SK-N-SH (cell line): ENCODE data around the gene HEBP1. TPM values are rescaled to one million over a fixed set of nuclear protein-coding genes. Genes with fewer than 3 reads are reported as not detected.

Experiments used
- CTCF ChIA-PET: fragments of 300-600, 350-600 bp; formaldehyde crosslinking; extraction: SDS; loops from one replicate; lab custom pipeline; 2021; lab: Yijun Ruan, JAX
- POLR2A ChIA-PET: fragments of 350-600 bp; sonication (Branson Sonifier 250); formaldehyde crosslinking; extraction: SDS; loops from one replicate; lab custom pipeline; 2020; ENCODE audit warnings: antibody characterized with exemption, inconsistent platforms; lab: Yijun Ruan, JAX
- DNase-seq: peaks from one replicate; pipeline ENCODE4 v3.0.0; 2012
- H2AFZ ChIP-seq: fragments of 200-600 bp; sonication (generic); 2 replicates; pipeline ENCODE4 v1.8.1; 2016; ENCODE audit warnings: antibody characterized with exemption, mild to moderate bottlenecking, low read depth
- H3F3A ChIP-seq: fragments of 200-600 bp; sonication (generic); replicated peaks from 2 replicates; pipeline ENCODE3; 2016; ENCODE audit warnings: antibody characterized with exemption, mild to moderate bottlenecking; ENCODE audit not compliant: insufficient read depth
- H3K27ac ChIP-seq, 2 experiments: fragments of 200-500 bp in 1 of 2; fragments of 200-600 bp in 1 of 2; sonication (Bioruptor generic) in 1 of 2; sonication (generic), shearing (Covaris generic) in 1 of 2; 2 replicates each; pipeline versions ENCODE4 v1.5.1 to v1.6.1; 2014 to 2016; ENCODE audit warnings: low read depth in 2 of 2, inconsistent platforms in 1 of 2, low read length in 1 of 2, mild to moderate bottlenecking in 1 of 2, mixed read lengths in 1 of 2
- H3K27me3 ChIP-seq: fragments of 200-600 bp; sonication (generic), shearing (Covaris generic); 2 replicates; pipeline ENCODE4 v1.6.1; 2016; ENCODE audit warnings: mixed run types; ENCODE audit not compliant: insufficient read depth
- H3K36me3 ChIP-seq, 2 experiments: fragments of 200-500 bp in 1 of 2; fragments of 200-600 bp in 1 of 2; sonication (Bioruptor generic) in 1 of 2; sonication (generic) in 1 of 2; replicated peaks in 1 of 2; 2 replicates each; pipeline versions ENCODE3 to v1.5.1; 2014 to 2016; ENCODE audit warnings: low read length in 1 of 2, mild to moderate bottlenecking in 1 of 2; ENCODE audit not compliant: insufficient read depth in 2 of 2, control insufficient read depth in 1 of 2
- H3K4me1 ChIP-seq, 2 experiments: fragments of 200-500 bp in 1 of 2; fragments of 200-600 bp in 1 of 2; sonication (Bioruptor generic) in 1 of 2; sonication (generic), shearing (Covaris generic) in 1 of 2; 2 replicates each; pipeline versions ENCODE4 v1.5.1 to v1.6.1; 2014 to 2016; ENCODE audit warnings: low read depth in 1 of 2, low read length in 1 of 2, mixed run types in 1 of 2; ENCODE audit not compliant: insufficient read depth in 2 of 2, control insufficient read depth in 1 of 2
- H3K4me2 ChIP-seq: fragments of 200-600 bp; sonication (generic), shearing (Covaris generic); 2 replicates; pipeline ENCODE4 v1.6.1; 2017; ENCODE audit warnings: mixed run types
- H3K4me3 ChIP-seq, 2 experiments: fragments of 200-500 bp in 1 of 2; fragments of 200-600 bp in 1 of 2; sonication (Bioruptor generic) in 1 of 2; sonication (generic), shearing (Covaris generic) in 1 of 2; 2 replicates each; pipeline versions ENCODE4 v1.5.1 to v1.8.1; 2014 to 2016; ENCODE audit warnings: low read depth in 2 of 2, inconsistent platforms in 1 of 2, low read length in 1 of 2, mild to moderate bottlenecking in 1 of 2, mixed read lengths in 1 of 2, moderate library complexity in 1 of 2
- H3K79me2 ChIP-seq: fragments of 200-600 bp; sonication (generic); 2 replicates; pipeline ENCODE4 v1.8.1; 2017; ENCODE audit warnings: mild to moderate bottlenecking; ENCODE audit not compliant: insufficient read depth
- H3K9ac ChIP-seq: fragments of 200-600 bp; sonication (generic); 2 replicates; pipeline ENCODE4 v1.6.1; 2017; ENCODE audit warnings: mixed run types
- H3K9me2 ChIP-seq: fragments of 200-600 bp; sonication (generic); 2 replicates; pipeline ENCODE4 v1.6.1; 2017; ENCODE audit warnings: mixed run types
- H3K9me3 ChIP-seq: fragments of 200-600 bp; sonication (generic); 2 replicates; pipeline ENCODE4 v1.6.1; 2017; ENCODE audit warnings: mixed run types, mild to moderate bottlenecking, moderate library complexity
- H4K20me1 ChIP-seq: fragments of 200-600 bp; sonication (generic); 2 replicates; pipeline ENCODE4 v1.6.1; 2017; ENCODE audit warnings: mild to moderate bottlenecking, mixed run types; ENCODE audit not compliant: insufficient read depth
- GABPA ChIP-seq: IDR thresholded peaks from 2 replicates; pipeline ENCODE4 v1.4.0; 2012; ENCODE audit warnings: low read depth, mild to moderate bottlenecking
- GATA2 ChIP-seq: sonication (generic); formaldehyde crosslinking; IDR thresholded peaks from 2 replicates; pipeline ENCODE4 v1.5.0; 2020; ENCODE audit warnings: mild to moderate bottlenecking, missing genetic modification reagents
- MEF2A ChIP-seq: IDR thresholded peaks from 2 replicates; pipeline ENCODE4 v1.4.0; 2012; ENCODE audit warnings: low read depth, borderline replicate concordance
- POLR2AphosphoS5 ChIP-seq: IDR thresholded peaks from 2 replicates; pipeline ENCODE4 v1.6.1; 2012; ENCODE audit warnings: low read depth, low read length
- RCOR1 ChIP-seq: fragments of 150-350 bp; IDR thresholded peaks from 2 replicates; pipeline ENCODE4 v1.6.1; 2017; ENCODE audit warnings: antibody characterized with exemption, low read length
- RFX5 ChIP-seq: IDR thresholded peaks from 2 replicates; pipeline ENCODE4 v1.6.1; 2012; ENCODE audit warnings: mild to moderate bottlenecking, improper control_type of control experiment, low read length
- RXRA ChIP-seq: IDR thresholded peaks from 2 replicates; pipeline ENCODE4 v1.4.0; 2012; ENCODE audit warnings: low read depth, mild to moderate bottlenecking, borderline replicate concordance
- SMC3 ChIP-seq: IDR thresholded peaks from 2 replicates; pipeline ENCODE4 v1.6.1; 2012; ENCODE audit warnings: low read depth, low read length, improper control_type of control experiment
- TCF12 ChIP-seq: IDR thresholded peaks from 2 replicates; pipeline ENCODE4 v1.4.0; 2012
- TEAD4 ChIP-seq: IDR thresholded peaks from 2 replicates; pipeline ENCODE4 v1.4.0; 2012; ENCODE audit warnings: mild to moderate bottlenecking, borderline replicate concordance; ENCODE audit not compliant: insufficient read depth
- WGBS: methylation state at CpG from one replicate; pipeline ENCODE4 v1.1.6; 2017; ENCODE audit warnings: low lambda C conversion rate; 5-methylcytosine and 5-hydroxymethylcytosine counted together
- polyA plus RNA-seq, 3 experiments: library from polyadenylated mRNA; depleted of rRNA; stranded (reverse); fragments of >200 nt; gene quantifications; 2 replicates each; pipeline ENCODE4 v1.2.3, GENCODE V29; 2012
- TF ChIP-seq, protein P1 (sequence below): IDR thresholded peaks from 2 replicates; pipeline ENCODE4; 2012
- TF ChIP-seq, protein P2 (sequence below): IDR thresholded peaks from 2 replicates; pipeline ENCODE4 v1.6.1; 2012; ENCODE audit warnings: mild to moderate bottlenecking, low read depth, low read length, moderate library complexity
- TF ChIP-seq, protein P3 (sequence below): fragments of 150-350 bp; IDR thresholded peaks from 2 replicates; pipeline ENCODE4 v1.6.1; 2016; ENCODE audit warnings: mild to moderate bottlenecking, low read depth, low read length
- TF ChIP-seq, protein P4 (sequence below): IDR thresholded peaks from 2 replicates; pipeline ENCODE4 v1.4.0; 2012; ENCODE audit warnings: low read depth, borderline replicate concordance
- TF ChIP-seq, protein P5 (sequence below): fragments of 200-600 bp; sonication (generic); IDR thresholded peaks from 2 replicates; pipeline ENCODE4 v1.6.1; 2017; ENCODE audit warnings: antibody characterized with exemption, mild to moderate bottlenecking, moderate library complexity
- TF ChIP-seq, protein P6 (sequence below): IDR thresholded peaks from 2 replicates; pipeline ENCODE4 v1.4.0; 2012; ENCODE audit warnings: low read depth
- TF ChIP-seq, protein P7 (sequence below): fragments of 150-350 bp; IDR thresholded peaks from 2 replicates; pipeline ENCODE4 v1.6.1; 2017; ENCODE audit warnings: antibody characterized with exemption, low read length, low read depth, borderline replicate concordance

Gene HEBP1
- polyA plus RNA-seq, 1 of the 3 experiments (the other 2 are of a cell fraction) = 17.9 TPM

DNA sequence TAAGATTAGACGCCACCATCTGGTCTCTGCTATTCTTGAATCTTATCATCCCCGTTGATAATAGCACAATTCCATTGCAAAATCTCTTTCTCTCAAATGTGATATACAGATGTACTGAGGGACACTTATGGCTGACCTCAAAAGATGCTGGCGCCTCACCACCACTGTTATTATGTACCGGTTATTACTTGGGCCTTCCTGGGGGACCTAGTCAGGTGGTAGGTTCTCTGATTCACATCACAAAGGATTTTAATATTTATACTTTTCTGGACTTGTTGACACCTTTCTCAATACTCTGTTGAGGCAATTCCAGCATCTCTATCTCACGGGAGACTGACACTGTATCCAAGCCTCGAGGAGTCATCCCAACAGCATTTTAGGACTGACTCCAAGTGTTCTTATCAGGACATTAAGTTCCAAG, 22.8 kb upstream of the HEBP1 start:
- Histone ChIP-seq H2AFZ (no peak overlapping the region), H3K27me3 (no peaks in the 10 kb centered on the region; the same call in 1 of the 2 replicates), H3K9ac (no peak overlapping the region), H3K27ac (no peak overlapping the region), H3F3A (no peaks in the 10 kb centered on the region), H3K4me2 (no peak overlapping the region), H3K4me1 (no peaks in the 10 kb centered on the region), H3K36me3 (no peaks in the 10 kb centered on the region), H3K4me3 (no peak overlapping the region), H3K79me2 (no peaks in the 10 kb centered on the region), H3K9me3 (no peaks in the 10 kb centered on the region), H4K20me1 (no peaks in the 10 kb centered on the region), H3K9me2 (no peaks in the 10 kb centered on the region)
- no peak for DNase-seq
- 71% methylated on average over 6 of the region's 6 CpGs for WGBS
- TF ChIP-seq, protein P1, sequence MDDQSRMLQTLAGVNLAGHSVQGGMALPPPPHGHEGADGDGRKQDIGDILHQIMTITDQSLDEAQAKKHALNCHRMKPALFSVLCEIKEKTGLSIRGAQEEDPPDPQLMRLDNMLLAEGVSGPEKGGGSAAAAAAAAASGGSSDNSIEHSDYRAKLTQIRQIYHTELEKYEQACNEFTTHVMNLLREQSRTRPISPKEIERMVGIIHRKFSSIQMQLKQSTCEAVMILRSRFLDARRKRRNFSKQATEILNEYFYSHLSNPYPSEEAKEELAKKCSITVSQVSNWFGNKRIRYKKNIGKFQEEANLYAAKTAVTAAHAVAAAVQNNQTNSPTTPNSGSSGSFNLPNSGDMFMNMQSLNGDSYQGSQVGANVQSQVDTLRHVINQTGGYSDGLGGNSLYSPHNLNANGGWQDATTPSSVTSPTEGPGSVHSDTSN = no peak
- POLR2A ChIA-PET = no interaction called here
- CTCF ChIA-PET = no interaction called here

DNA sequence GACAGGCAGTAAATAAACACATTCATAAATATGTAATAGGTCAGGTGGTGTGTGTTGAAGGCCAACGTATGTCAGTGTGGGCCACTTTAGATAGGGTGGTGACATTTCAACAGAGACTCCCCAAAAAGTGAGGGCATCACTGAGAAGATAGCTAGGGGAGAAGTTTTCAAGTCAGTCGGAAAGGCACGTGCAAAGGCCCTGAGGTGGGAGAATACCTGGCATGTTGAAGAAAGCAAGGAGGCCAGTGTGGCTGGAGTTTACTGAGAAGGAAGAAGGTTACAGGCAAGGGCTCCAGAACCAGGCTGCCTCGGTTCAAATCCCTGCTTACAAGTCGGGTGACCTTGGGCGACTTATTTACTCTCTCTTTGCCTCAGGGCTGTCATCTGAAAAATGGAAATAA, 11.0 kb upstream of the HEBP1 start:
- no peak for DNase-seq
- Histone ChIP-seq H3K9me3 (no peaks in the 10 kb centered on the region), H3K4me1 (no peaks in the 10 kb centered on the region), H3K4me3 (no peak overlapping the region), H3F3A (no peaks in the 10 kb centered on the region), H2AFZ (no peak overlapping the region), H3K27me3 (no peaks in the 10 kb centered on the region), H3K36me3 (no peaks in the 10 kb centered on the region), H3K4me2 (no peak overlapping the region), H3K9me2 (no peaks in the 10 kb centered on the region), H4K20me1 (no peaks in the 10 kb centered on the region), H3K79me2 (no peaks in the 10 kb centered on the region), H3K27ac (no peak overlapping the region), H3K9ac (no peak overlapping the region)
- CTCF ChIA-PET = no interaction called here
- 75% methylated on average over 6 of the region's 6 CpGs for WGBS
- POLR2A ChIA-PET = no interaction called here
- TF ChIP-seq RFX5 = no peak
- TF ChIP-seq GABPA = no peak
- TF ChIP-seq, protein P2, sequence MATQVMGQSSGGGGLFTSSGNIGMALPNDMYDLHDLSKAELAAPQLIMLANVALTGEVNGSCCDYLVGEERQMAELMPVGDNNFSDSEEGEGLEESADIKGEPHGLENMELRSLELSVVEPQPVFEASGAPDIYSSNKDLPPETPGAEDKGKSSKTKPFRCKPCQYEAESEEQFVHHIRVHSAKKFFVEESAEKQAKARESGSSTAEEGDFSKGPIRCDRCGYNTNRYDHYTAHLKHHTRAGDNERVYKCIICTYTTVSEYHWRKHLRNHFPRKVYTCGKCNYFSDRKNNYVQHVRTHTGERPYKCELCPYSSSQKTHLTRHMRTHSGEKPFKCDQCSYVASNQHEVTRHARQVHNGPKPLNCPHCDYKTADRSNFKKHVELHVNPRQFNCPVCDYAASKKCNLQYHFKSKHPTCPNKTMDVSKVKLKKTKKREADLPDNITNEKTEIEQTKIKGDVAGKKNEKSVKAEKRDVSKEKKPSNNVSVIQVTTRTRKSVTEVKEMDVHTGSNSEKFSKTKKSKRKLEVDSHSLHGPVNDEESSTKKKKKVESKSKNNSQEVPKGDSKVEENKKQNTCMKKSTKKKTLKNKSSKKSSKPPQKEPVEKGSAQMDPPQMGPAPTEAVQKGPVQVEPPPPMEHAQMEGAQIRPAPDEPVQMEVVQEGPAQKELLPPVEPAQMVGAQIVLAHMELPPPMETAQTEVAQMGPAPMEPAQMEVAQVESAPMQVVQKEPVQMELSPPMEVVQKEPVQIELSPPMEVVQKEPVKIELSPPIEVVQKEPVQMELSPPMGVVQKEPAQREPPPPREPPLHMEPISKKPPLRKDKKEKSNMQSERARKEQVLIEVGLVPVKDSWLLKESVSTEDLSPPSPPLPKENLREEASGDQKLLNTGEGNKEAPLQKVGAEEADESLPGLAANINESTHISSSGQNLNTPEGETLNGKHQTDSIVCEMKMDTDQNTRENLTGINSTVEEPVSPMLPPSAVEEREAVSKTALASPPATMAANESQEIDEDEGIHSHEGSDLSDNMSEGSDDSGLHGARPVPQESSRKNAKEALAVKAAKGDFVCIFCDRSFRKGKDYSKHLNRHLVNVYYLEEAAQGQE = no peak
- TF ChIP-seq, protein P3, sequence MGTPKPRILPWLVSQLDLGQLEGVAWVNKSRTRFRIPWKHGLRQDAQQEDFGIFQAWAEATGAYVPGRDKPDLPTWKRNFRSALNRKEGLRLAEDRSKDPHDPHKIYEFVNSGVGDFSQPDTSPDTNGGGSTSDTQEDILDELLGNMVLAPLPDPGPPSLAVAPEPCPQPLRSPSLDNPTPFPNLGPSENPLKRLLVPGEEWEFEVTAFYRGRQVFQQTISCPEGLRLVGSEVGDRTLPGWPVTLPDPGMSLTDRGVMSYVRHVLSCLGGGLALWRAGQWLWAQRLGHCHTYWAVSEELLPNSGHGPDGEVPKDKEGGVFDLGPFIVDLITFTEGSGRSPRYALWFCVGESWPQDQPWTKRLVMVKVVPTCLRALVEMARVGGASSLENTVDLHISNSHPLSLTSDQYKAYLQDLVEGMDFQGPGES = no peak
- TF ChIP-seq, protein P4, sequence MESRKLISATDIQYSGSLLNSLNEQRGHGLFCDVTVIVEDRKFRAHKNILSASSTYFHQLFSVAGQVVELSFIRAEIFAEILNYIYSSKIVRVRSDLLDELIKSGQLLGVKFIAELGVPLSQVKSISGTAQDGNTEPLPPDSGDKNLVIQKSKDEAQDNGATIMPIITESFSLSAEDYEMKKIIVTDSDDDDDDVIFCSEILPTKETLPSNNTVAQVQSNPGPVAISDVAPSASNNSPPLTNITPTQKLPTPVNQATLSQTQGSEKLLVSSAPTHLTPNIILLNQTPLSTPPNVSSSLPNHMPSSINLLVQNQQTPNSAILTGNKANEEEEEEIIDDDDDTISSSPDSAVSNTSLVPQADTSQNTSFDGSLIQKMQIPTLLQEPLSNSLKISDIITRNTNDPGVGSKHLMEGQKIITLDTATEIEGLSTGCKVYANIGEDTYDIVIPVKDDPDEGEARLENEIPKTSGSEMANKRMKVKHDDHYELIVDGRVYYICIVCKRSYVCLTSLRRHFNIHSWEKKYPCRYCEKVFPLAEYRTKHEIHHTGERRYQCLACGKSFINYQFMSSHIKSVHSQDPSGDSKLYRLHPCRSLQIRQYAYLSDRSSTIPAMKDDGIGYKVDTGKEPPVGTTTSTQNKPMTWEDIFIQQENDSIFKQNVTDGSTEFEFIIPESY = no peak
- TF ChIP-seq, protein P5, sequence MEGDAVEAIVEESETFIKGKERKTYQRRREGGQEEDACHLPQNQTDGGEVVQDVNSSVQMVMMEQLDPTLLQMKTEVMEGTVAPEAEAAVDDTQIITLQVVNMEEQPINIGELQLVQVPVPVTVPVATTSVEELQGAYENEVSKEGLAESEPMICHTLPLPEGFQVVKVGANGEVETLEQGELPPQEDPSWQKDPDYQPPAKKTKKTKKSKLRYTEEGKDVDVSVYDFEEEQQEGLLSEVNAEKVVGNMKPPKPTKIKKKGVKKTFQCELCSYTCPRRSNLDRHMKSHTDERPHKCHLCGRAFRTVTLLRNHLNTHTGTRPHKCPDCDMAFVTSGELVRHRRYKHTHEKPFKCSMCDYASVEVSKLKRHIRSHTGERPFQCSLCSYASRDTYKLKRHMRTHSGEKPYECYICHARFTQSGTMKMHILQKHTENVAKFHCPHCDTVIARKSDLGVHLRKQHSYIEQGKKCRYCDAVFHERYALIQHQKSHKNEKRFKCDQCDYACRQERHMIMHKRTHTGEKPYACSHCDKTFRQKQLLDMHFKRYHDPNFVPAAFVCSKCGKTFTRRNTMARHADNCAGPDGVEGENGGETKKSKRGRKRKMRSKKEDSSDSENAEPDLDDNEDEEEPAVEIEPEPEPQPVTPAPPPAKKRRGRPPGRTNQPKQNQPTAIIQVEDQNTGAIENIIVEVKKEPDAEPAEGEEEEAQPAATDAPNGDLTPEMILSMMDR = no peak
- no peak for TF ChIP-seq RCOR1
- no peak for TF ChIP-seq SMC3
- no peak for TF ChIP-seq MEF2A
- TF ChIP-seq, protein P6, sequence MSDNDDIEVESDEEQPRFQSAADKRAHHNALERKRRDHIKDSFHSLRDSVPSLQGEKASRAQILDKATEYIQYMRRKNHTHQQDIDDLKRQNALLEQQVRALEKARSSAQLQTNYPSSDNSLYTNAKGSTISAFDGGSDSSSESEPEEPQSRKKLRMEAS = no peak
- TF ChIP-seq TCF12 = no peak
- TF ChIP-seq POLR2AphosphoS5 = no peak
- TF ChIP-seq TEAD4 = no peak
- TF ChIP-seq RXRA = no peak
- TF ChIP-seq, protein P7, sequence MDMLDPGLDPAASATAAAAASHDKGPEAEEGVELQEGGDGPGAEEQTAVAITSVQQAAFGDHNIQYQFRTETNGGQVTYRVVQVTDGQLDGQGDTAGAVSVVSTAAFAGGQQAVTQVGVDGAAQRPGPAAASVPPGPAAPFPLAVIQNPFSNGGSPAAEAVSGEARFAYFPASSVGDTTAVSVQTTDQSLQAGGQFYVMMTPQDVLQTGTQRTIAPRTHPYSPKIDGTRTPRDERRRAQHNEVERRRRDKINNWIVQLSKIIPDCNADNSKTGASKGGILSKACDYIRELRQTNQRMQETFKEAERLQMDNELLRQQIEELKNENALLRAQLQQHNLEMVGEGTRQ = no peak
- TF ChIP-seq GATA2 = no peak
